SK-N-SH treated with all-trans-retinoic acid at 6 μM for 48 hours (cell line): ENCODE measurements around the gene ENC1.

Source experiments
- BACH2 ChIP-seq: fragments of 250-450 bp; sonication (Bioruptor Pico); IDR thresholded peaks from 2 replicates; pipeline ENCODE4 v1.9.0; 2021; ENCODE audit warnings: mild to moderate bottlenecking, borderline replicate concordance
- GLIS3 ChIP-seq: fragments of 250-450 bp; sonication (Bioruptor Pico); IDR thresholded peaks from 2 replicates; pipeline ENCODE4 v1.5.0; 2020; ENCODE audit warnings: mild to moderate bottlenecking, moderate library complexity
- ISL1 ChIP-seq: fragments of 250-450 bp; sonication (Bioruptor Pico); IDR thresholded peaks from 2 replicates; pipeline ENCODE4 v2.1.2; 2022; ENCODE audit warnings: mild to moderate bottlenecking, moderate library complexity

- TF ChIP-seq ISL1 (CRISPR knock-in tag) = no peak; the same call in 1 of the 2 replicates
- TF ChIP-seq BACH2 (CRISPR knock-in tag) = no peak
- TF ChIP-seq GLIS3 (CRISPR knock-in tag) = no peak
These were observed 14.7 kb downstream of the ENC1 start for GRCh38 chr5:74625742-74626241.
